Right kidney (tissue), 1 donor: ENCODE results near the gene TSPAN4.

Source experiments
- DNase-seq: peaks from one replicate; pipeline ENCODE4 v3.0.0-alpha.2; 2016

Gene TSPAN4

DNA sequence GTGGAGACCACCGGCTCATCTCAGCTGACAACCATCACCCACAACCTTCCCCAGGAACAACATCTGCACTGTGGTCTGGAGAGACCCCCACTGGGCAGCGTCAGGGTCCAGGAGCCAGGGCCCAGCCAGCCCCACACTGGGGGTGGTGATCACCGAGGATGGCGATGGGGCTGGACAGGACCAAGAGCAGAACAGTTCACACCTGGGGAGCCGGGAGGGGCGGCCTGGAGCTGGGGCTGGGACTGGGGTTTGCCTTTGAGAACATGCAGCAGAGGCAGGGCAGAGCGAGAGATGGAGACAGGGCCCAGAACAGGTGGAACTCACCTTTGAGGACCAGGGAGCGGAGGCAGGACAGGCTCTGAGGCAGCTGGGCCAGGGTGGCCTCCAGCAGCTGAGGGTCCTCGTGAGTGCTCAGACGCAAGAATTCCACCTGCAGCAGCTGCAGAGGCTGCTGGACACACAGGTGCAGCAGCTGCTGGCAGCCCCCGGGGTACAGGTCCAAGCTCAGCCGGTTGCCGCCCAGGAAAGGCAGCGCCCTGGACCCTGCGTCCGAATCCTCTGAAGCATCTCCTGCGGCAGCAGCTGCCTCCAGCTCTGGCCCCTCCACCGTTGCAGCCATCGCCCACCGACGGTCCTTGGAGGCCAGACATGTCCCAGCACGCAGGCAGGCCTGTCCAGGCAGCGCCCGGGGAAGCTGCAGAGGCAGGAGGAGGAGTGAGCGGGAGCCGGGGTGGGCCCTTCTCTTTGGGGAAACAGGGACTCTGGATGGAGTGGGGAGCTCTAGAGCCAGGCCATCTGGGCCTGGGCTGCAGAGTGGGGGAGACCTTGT, 38.7 kb upstream of the TSPAN4 start:
- DNase-seq = no peak

DNA sequence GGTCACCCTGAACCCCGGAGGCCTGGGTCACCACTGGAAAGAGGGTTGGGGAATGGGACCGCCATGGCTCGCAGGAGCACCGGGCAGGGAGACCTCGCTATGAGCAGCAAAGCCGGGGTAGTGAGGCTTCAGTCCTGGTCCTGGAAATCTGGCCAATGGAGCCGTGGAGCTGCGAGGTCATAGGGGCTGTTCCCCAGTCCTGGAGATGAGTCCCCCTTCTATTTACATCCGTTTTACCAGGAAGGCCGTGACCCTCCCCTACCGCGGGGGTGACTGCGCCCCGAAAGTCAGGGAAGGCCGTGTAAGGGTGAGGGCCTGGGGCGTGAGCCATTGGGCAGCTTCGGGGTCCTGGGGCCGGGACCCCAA, 38.1 kb upstream of the TSPAN4 start:
- no peak for DNase-seq

DNA sequence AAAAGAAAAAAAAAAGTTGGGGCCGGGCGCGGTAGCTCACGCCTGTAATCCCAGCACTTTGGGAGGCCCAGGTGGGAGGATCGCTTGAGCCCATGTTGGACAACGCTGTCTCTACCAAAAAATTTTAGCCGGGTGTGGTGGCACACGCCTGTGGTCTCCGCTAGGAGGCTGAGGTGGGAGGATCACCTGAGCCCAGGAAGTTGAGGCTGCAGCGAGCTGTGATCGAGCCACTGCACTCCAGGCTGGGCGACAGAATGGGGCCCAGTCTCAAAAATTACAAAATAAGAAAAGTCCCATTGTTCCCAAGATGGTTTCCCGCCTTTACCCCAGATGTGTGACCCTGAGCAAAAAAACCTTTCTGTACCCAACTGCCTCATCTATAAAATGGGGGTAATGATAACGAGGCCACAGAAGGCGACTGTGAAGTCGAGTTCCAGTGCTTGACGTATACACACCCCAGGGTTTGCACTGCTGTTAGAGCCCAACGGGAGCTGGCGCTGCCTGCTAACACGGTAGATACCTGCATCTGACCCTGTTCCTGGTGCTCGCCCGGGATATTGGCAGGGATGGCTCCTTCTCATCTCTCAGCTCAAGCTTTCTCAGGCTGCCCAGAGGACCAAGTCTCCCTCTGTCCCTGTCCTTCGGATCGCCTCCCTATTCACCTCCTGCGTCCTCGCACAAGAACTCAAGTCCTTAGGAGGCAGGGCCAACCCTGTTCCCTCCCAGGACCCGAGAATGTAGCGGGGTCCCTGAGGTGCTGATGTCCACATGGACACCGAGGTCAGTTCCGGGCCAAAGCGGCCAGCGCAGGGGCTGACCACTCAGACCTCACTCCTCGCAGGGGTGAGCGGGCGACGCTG, 34.0 kb upstream of the TSPAN4 start:
- DNase-seq = no peak

DNA sequence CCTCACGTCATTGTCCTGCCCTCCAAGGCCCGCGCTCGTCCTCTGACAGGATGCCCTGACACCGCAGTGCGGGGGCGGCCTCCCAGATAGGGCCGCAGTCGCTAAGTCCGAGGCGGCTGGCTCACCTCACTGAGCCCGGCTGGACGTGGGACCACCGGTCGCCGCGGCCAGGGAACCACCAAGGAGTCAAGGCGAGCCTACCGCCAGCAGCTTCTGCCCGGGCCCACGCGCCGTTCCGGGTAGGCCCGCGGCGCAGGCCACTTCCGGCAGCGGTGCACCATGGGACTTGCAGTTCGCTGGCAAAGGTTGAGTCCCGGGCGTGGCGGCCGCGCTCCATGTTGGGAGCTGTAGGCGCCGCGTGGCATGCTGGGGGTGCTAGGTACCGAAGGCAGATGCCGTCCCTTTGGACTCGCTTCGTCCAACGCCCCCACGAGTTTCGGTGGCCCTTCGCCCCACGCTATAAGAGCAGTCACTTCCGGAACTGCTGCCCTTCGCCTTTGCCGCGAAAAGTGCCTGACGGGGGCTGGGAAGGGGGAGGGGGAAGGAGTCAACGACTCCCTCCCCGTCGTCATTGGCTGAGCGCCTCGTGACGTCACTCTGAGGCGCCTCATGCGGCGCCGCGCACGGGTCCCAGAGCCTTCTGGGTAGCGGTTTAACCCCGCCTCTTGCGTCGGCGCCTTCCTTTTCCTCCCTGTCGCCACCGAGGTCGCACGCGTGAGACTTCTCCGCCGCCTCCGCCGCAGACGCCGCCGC, 33.2 kb upstream of the TSPAN4 start, which contains the start of gene RPLP2:
Gene RPLP2, plus strand, starts transcription at position 681 of the 753 bp plus-strand sequence. CDS start 268 bp downstream, outside the sequence.
- peak; percentile 100 for DNase-seq

DNA sequence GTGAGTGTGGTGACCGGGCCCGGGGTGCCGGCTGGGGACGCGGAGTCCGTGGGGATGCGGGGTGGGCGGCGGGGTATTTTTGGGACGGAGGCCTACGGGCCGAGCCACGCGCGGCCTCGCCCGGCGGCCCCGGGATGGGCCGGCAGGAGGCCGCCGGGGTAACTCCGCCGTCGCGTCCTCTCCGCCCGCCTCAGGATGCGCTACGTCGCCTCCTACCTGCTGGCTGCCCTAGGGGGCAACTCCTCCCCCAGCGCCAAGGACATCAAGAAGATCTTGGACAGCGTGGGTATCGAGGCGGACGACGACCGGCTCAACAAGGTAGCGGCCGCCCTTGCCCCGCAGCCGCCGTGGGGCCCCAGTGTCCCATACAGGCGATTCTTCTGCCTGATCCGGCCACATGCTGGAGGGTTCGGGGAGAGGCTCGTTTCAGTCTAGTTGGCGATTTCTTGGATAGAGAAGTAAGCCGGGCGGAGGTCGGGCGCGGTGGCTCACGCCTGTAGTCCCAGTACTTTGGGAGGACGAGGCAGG, 32.5 kb upstream of the TSPAN4 start:
- DNase-seq = no peak

DNA sequence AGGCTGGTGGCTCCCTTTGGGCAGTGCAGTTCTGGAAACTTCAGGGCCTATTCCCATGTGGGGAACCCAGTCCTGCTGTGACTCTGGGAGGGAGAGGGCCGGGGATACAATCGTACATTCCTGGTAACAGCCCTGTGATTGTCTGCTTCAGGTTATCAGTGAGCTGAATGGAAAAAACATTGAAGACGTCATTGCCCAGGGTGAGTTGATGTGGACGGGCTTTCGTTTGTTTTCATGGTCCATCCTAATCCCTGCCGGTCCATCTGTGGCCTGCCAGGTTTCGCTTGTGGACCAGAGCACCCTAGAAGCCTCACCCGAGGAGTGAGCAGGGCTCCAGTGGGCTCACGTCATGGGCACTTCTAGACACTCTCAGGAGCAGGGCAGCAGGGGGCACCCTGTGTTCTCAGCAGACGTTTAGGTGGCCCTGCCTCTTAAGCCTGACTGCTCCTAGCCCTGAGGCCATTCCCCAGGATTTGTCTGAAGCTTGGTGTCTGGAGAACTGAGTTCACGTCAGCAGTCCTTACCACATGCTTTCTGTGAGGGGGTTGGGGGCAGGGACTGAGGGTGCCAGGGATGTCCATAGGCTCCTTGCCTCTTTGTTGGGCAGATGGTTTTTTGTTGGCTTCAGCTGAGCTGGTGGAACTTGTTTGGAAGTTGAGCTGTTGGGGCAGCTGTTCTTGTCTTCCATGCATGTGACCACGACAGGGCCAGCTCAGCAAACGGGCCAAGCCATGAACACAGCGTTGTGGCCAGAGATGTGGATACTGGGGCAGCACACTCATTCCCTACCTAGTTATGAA, 31.0 kb upstream of the TSPAN4 start:
- DNase-seq = no peak

DNA sequence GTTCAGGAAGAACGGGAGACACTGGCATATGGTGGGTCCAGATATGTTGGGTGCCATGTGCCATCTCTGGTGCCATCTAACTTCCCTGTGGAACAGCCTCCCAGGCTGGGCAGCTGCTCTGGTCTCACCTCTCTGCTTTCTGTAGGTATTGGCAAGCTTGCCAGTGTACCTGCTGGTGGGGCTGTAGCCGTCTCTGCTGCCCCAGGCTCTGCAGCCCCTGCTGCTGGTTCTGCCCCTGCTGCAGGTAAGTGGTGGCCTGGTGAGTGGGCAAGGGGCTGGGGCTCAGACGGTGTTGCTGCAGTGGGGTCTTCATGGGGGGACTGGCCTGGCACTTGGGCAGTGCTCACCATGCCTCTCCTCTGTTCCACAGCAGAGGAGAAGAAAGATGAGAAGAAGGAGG, 30.3 kb upstream of the TSPAN4 start:
- no peak for DNase-seq

DNA sequence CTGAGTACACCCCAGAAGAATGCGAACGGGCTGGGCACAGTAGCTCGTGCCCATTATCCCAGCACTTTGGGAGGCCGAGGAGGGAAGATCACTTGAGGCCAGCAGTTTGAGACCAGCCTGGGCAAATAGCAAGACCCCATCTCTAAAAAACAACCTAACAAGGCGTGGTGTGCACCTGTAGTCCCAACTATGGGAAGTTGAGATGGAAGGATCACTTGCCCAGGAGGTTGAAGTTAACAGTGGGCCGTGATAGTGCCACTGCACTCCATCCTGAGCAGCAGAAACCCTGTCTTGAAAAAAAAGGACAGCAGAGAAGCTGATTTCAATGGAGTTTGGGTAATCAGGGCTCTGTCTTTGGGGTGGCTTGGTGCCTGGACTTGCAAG, 29.6 kb upstream of the TSPAN4 start:
- DNase-seq = no peak

DNA sequence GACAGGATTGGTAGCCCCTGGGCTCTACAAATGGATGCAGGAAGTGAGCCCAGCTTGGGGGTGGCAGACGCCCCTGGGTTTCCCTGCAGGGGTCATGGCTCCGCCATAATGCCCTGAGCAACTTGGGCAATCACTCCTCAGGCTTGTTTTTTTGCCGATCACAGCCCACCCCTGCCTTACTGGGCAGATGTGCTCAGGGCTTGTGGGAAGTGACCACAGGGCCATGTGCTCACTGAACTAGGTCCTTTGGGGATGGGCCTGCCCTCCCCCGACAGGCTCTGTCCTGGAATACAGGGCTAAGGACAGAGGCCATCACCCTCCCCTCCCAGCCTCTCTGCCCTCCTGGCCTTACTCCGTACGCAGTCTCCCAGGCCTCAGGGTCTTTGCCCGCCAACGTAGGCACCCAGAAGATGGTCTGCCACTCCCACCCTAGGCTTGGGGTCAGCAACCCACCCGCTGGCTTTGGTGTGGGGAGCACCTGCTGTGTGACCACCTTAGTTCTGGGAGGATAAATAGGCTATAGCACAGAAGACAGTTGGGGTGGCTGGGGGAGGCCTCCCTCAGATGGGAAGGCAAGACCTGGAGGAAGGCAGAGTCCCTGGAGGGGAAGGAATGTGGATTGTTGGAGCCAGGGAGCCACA, 29.1 kb upstream of the TSPAN4 start:
- DNase-seq = no peak

DNA sequence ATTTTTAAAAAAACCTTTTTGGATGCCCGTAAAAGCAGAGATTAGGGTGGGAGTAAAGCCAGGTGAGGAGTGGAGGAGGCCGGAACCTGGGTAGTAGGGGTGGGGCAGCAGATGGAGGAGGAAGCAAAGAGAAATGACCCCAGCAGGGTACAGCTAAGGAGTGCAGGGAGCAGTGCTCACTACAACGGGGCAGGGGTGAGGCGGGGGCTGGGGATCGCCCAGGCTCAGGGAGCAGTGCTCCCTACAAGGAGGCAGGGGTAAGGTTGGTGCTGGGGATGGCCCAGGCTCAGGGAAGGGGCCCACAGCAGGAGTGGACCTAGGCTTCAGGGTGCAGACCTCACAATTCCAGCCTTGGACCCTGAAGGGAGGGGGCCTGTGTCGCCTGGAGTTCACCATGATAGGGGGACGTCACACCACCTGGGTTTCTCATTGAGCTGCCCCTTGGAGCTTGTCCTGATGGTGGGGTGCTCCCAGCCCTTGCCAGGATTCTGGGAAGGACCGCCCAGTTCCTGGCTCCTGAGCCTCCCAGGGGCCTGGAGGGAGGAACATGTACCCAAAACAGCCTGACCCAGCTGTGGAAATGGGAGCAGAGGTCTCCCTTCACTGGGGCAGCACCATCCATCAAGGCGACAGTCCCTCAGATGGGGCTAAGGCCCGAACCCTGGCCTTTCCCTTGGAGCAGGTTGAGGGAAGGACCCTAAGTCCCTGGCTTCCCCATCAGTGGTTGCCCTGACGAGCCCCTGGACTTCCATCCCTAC, 26.8 kb upstream of the TSPAN4 start:
- no peak for DNase-seq

DNA sequence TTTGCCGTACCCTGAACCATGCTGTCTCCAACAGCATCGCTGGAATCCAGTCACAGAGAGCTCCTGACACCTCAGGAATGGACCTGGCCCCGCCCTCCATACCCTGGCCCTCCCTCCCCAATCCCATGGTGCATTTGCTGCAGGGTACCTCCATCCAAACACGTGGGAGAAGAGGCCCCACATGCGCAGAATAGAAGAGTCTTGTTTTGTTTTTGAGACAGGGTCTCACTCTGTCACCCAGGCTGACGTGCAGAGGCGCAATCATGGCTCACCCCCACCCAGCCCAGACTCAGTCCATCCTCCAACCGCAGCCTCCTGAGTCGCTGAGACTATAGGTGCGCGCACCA, 26.2 kb upstream of the TSPAN4 start:
- no peak for DNase-seq

DNA sequence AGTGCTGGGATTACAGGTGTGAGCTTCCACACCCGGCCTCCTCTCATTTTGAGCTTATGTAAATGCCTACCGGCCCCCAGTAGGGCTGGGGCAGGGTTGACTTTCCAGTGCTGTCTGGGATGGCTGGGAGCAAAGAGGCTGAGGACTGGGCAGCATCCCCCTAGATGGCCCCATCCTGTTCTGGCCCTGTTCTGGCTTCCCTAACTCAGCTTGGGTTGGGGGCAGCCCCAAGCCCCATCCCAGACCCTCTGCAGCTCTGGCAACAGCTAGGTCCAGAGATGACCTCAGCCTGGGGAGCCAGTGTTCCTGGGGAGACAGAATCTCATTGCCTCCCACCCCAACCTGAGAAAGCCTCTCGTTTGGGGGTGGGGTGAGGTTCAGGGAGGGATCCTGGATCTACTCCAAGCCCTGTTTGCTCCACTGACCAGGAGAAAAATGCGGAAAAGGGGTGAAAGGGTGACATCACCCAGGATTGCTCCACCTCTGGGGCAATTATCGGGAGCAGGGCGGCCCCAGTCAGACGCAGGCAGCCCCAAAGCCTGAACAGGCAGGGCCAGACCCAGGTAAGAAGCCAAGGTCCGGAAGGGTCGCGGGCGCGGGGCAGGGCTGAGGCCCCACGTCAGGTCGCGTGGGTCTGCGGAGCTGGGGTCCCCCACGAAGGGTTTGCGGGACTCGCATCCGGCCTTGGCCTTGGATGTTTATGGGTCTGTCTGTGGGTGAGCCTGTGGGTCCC, 24.1 kb upstream of the TSPAN4 start, which contains the start of gene PNPLA2:
Gene PNPLA2, plus strand, starts transcription at position 519 of the 733 bp plus-strand sequence. CDS start 805 bp downstream, outside the sequence.
- peak; percentile 70 for DNase-seq

DNA sequence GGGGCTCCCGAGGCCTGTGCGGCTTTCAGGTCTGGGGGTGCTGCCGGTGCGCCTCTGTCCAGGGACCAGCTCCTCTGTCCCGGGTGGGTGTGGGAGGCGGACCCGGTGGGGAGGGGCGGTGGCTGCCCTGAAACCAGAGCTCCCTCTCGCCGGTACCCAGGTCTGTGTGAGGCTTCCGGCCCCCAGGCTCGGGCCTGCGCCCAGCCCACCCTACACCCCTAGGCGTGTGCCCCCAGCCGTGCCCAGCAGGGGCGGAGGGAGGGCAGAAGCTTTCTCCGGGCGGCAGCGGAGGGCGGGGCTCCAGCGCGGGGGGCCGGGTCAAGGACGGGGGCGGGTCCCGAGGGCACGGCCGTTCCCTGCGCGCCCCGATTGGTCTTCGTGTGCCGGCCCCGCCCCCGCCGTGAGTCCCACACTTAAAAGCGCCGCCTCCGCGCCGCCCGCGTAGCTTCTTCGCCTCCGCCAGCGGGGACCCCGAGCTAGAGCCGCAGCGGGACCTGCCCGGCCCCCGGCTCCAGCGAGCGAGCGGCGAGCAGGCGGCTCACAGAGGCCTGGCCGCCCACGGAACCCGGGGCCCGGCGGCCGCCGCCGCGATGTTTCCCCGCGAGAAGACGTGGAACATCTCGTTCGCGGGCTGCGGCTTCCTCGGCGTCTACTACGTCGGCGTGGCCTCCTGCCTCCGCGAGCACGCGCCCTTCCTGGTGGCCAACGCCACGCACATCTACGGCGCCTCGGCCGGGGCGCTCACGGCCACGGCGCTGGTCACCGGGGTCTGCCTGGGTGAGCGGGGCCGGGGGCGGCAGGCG, 23.3 kb upstream of the TSPAN4 start:
- peak; percentile 90 for DNase-seq

DNA sequence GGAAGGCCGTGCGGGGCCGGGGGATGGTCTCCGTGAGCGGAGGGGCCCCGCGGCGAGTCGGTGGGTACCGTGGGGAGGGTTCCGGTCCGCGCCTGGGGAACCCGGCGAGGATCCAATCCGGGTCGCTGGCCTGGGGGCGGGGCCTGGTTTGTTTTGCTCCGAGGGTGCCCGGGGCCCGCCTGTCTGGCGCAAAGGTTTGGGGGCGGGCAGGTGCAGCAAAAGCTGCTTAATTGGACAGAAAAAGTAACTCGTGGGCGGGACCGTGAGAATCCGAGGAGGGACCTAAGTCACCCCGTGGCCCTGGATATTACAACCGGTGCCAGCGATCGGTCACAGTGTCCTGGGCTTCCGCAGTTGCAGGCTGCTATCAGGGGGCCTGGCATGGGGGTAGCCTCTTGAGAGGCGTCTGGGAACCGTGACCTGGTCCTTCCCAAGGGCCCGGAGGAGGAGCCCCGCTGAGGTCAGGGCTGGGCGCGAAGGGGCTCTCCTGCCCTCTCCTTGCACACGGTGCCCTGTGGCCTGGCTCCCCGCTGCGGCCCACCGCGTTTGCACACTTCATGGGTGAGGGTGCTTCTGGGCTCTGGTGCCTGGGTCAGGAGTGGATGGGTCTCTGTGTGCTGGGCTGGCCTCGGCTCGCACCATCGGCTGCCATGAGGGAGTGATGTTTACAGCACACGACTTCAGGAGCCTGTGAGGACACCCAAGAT, 22.6 kb upstream of the TSPAN4 start:
- peak; percentile 56 for DNase-seq

DNA sequence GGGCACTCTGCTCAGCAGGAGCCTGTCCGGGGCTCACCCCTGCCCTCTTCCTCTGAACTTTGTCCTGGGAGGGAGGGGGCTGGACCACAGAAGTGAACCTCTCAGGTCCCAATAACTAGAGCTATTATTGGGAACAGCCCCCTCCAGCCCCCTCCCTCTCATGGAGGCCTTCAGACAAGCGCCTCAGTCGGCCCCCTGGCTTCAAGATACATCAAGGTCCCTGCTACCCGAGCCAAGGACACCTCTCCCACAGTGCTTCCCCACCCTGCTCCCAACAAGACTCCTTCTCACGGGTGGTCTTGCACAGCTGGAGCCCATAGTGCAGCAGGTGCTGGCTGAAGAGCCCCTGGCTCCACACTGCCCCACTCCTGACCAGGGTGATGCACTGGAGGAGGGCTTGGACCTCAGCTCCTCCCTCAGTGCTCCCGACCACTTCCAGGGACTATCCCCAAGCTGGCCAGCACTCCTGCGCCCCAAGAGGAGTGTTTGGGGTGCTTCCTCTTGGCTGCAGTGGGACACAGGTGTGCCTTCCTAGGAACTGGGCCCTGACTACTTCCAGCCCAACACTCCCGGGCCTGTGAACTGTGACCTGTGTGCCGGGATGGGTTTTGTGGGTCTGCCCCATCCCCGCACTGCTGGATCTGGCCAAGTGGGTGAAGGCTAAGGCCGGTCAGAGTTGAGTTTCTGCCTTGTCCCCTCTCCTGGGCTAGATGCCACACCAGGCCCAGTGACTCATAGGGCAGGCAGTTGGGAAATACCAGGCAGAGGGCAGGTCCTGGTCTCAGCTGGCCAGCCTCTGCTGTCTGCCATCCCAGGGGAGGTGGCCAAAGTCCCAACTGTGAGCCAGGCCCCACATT, 21.8 kb upstream of the TSPAN4 start:
- DNase-seq = no peak

DNA sequence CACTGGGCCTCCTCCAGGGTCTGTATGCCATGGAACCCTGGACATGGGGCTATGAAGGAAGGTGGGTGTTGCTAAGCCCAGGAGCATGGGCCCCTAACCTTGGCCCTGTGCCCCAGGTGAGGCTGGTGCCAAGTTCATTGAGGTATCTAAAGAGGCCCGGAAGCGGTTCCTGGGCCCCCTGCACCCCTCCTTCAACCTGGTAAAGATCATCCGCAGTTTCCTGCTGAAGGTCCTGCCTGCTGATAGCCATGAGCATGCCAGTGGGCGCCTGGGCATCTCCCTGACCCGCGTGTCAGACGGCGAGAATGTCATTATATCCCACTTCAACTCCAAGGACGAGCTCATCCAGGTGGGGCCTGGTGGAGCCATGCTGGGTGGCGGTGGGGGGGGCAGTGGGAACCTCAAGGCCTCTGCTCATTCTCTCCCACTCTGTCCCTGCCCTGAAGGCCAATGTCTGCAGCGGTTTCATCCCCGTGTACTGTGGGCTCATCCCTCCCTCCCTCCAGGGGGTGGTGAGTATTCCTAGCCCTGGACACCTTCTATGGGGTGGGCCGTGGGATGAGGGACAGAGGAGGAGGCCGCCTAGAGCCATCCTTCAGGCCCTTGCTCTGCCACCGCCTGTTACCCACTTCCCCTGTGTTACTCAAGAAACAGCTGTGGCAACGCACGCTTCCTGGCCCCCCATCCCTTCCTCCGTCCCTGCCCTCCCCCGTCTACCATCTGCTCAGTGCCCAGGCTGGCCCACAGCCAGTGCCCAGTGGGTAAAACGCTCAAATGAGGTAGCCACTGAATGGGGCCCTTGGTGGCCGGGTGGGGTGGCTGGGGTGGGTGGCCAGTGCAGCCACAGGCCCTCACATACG, 20.9 kb upstream of the TSPAN4 start:
- DNase-seq = no peak
